KOPT-K1 (cell line): ENCODE measurements around the gene MANBA.

Experiments used
- H3K27ac ChIP-seq: fragments of 200-600 bp; sonication (generic); 2 replicates; pipeline ENCODE4 v1.5.1; 2016; ENCODE audit warnings: antibody characterized with exemption, mild to moderate bottlenecking, low read depth, low read length; ENCODE audit not compliant: poor library complexity, severe bottlenecking
- H3K36me3 ChIP-seq: fragments of 200-600 bp; sonication (generic); 2 replicates; pipeline ENCODE4 v1.5.1; 2017; ENCODE audit warnings: antibody characterized with exemption, mild to moderate bottlenecking, low read length, moderate library complexity; ENCODE audit not compliant: insufficient read depth
- H3K9me3 ChIP-seq: fragments of 200-600 bp; sonication (generic); 2 replicates; pipeline ENCODE4 v1.5.1; 2017; ENCODE audit warnings: antibody characterized with exemption, low read length, mild to moderate bottlenecking; ENCODE audit not compliant: insufficient read depth, poor library complexity, severe bottlenecking

The MANBA gene

DNA sequence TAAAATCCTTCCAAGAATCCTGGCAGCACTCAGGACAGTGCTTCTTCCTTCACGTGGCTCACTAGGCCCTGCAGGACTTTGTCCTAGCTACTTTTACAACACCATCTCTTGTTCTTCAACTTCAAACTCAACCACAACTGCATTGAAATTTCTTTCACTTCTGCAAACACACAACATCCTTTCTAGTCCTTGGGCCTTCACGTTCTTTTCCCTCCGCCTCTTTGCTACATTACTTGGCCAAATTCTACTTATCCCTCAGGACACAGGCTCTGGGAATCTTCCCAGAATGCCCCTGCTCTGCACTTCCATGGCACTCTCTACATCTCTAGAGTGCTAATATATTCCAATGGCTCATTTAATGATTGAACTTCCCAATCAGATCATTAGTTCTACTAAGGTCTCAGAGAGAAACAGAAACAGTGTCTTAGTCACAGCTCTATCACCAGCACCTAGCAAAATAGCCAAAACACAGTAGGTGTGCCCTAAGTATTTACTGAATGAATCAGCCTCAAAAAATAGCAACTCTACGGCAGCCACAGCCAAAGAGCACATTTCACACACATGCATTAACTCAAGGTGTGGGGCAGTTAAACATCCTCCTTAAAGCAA, 73.3 kb downstream of the MANBA start:
- Histone ChIP-seq H3K27ac (no peak overlapping the region), H3K36me3 (peaks cover 22% of the 10 kb centered on the region), H3K9me3 (no peaks in the 10 kb centered on the region)

GRCh38 chr4:102685768-102686167, 75.0 kb downstream of the MANBA start:
- Histone ChIP-seq H3K27ac (no peak overlapping the region), H3K9me3 (no peaks in the 10 kb centered on the region), H3K36me3 (peaks cover 32% of the 10 kb centered on the region)

- H3K27ac ChIP-seq, result no peak overlapping the region
- H3K9me3 ChIP-seq, result no peaks in the 10 kb centered on the region
- peaks cover 40% of the 10 kb centered on the region for H3K36me3 ChIP-seq
Measured at GRCh38 chr4:102684610-102685052, 76.1 kb downstream of the MANBA start.

- H3K27ac ChIP-seq, result no peak overlapping the region
- H3K9me3 ChIP-seq, result no peaks in the 10 kb centered on the region
- H3K36me3 ChIP-seq, result peaks cover 38% of the 10 kb centered on the region
Measured at GRCh38 chr4:102683881-102684609, 76.7 kb downstream of the MANBA start.

DNA sequence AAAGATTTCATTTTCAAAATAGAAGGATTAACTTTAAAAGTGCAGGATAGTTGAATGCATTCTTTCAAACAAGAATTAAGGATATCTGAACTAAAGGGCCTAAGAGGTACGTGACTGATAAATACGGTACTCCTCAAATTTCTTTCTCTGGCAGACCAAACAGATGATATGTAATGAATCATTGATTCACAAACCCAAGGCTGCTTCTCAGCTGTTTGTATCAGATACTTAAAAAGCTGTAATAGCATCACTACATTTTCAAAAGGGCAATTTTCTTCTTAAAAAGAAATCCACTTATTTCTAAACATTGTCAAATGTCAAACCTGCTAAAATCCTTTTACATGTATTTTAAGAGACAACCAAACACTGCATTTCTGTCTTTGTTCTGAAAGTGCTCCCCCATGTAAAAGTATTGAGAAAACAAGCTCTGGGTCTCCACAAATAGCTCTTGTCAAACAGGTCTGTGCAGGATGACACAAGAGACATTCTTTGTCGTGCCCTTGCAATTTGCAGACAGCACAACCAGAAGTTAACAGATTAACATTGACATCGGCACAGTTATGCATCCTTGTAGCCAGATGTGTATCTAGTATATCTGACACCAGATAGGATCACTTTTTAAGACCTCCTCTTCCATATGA, 82.0 kb downstream of the MANBA start:
- Histone ChIP-seq H3K36me3 (peaks cover 24% of the 10 kb centered on the region), H3K9me3 (no peaks in the 10 kb centered on the region), H3K27ac (no peak overlapping the region)

GRCh38 chr4:102678107-102678506, 82.7 kb downstream of the MANBA start:
- H3K9me3 ChIP-seq, result no peaks in the 10 kb centered on the region
- peaks cover 24% of the 10 kb centered on the region for H3K36me3 ChIP-seq
- no peak overlapping the region for H3K27ac ChIP-seq

DNA sequence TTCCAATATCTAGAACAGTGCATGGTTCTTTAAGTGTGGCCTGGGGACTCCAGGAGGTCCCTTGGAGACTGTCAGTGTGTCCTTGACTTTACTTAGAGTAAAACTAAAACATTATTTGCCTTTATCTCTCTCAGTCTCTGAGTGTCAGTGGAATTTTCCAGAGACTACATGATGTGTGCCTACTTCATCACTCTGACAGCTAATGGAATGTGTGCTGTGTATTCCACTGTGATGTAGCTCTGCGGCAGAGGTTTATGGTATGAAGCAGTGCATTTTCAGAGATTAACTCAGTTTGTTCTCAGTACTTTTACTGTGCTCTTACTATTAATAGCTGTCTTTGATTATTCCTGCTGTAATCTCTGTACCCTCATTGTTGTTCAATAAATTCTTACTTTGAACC, 85.6 kb downstream of the MANBA start:
- H3K27ac ChIP-seq, result no peak overlapping the region
- peaks cover 12% of the 10 kb centered on the region; the same call in 1 of the 2 replicates for H3K36me3 ChIP-seq
- H3K9me3 ChIP-seq, result no peaks in the 10 kb centered on the region

DNA sequence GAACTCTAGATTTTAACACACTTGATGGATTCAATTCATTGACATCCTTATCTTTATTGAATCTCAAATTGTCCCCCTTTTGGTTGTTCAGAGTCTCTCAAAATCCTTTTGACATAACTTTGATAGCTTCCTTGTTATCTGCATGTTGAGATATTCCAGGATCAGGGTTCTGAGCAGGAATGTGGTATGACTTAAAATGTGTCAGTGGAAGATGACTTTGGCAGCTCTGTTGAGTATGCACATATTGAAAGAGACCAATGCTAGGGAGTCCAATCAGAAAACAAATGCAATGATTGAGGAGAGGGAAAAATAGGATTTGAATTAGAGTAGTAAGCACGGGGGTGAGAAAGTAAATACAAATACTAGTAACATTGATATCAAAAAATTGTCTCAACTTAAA, 93.8 kb downstream of the MANBA start:
- no peaks in the 10 kb centered on the region for H3K9me3 ChIP-seq
- H3K27ac ChIP-seq, result no peak overlapping the region
- peaks cover 40% of the 10 kb centered on the region for H3K36me3 ChIP-seq

- Histone ChIP-seq H3K27ac (no peak overlapping the region), H3K36me3 (peaks cover 51% of the 10 kb centered on the region), H3K9me3 (no peaks in the 10 kb centered on the region)
Measured at GRCh38 chr4:102665527-102665926, 95.2 kb downstream of the MANBA start.

DNA sequence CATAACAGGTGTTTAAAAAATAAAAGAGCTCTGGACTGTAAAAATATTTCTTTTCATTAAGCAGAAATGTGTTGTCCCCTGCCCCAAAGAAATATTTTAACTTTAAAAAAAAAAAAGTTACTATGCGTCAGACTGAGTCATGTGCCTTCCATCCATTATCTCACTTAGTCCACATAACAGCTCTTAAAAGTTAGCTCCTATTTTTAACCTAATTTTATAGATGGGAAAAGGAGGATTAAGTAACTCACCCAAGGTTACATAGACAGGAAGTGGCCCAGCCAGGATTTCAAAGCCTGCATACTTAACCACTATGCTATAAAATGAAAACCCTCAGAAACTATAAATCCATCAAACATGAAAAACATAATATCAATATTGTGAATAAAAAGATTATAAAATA, 97.7 kb downstream of the MANBA start:
- Histone ChIP-seq H3K9me3 (no peaks in the 10 kb centered on the region), H3K27ac (no peak overlapping the region), H3K36me3 (peaks cover 56% of the 10 kb centered on the region)

DNA sequence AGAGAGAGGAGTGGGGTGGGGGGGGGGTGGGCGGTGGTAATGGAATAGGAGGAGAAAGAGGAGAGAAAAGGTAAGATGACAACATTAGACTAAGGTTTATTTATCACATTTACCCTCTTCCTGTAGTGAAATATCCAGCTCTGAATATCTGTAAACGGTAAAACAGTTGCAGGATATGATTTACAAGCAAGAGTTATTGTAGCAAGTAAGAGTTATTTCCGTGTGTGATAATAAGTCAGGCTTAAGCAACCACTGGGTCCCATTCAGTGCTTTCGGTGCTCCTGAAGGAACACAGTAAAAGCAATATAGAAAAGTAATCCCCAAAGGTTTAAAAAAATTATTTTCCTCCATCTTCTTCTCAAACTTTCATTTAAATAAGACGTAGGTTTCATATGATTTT, 103.6 kb downstream of the MANBA start:
- Histone ChIP-seq H3K9me3 (no peaks in the 10 kb centered on the region), H3K36me3 (peaks cover 24% of the 10 kb centered on the region), H3K27ac (no peak overlapping the region)

GRCh38 chr4:102647117-102647516, 113.7 kb downstream of the MANBA start:
- Histone ChIP-seq H3K27ac (no peak overlapping the region), H3K9me3 (peaks cover 5% of the 10 kb centered on the region), H3K36me3 (peaks cover 25% of the 10 kb centered on the region)

GRCh38 chr4:102642631-102643298, 118.0 kb downstream of the MANBA start:
- no peaks in the 10 kb centered on the region for H3K9me3 ChIP-seq
- H3K27ac ChIP-seq, result no peak overlapping the region
- peaks cover 6% of the 10 kb centered on the region for H3K36me3 ChIP-seq

- Histone ChIP-seq H3K27ac (no peak overlapping the region), H3K9me3 (no peaks in the 10 kb centered on the region), H3K36me3 (peaks cover 12% of the 10 kb centered on the region)
Measured at GRCh38 chr4:102641793-102642192, 119.0 kb downstream of the MANBA start.

DNA sequence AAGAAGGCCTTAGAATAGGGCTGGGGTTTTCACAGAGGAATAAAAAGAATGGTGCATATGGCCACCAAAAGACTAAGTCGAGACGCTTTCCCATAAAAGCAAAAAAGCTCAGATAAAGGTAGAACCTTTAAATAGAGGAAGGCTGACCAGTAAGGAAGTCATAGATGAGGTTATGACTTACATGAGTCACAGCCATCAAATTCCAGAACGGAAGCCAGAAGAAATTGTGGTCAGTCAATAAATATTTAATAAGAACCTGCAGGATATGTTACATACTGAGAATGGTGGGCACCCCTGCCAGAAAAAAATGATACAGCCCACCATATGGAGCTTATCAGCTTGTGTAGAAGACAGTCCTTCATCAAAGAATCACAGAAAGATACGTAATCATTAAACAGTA, 120.1 kb downstream of the MANBA start:
- Histone ChIP-seq H3K36me3 (peaks cover 18% of the 10 kb centered on the region), H3K27ac (no peak overlapping the region), H3K9me3 (no peaks in the 10 kb centered on the region)
